GM18909 (cell line): ENCODE measurements around the gene RFTN2.
"Not testable (repeated sequence)": the region's sequence is repeated elsewhere in the genome, so short reads cannot be mapped to it uniquely, and the experiment has no call there.

Source experiments
- ATAC-seq: cut with Tn5 transposase; IDR thresholded peaks from one replicate; pipeline ENCODE4 v1.9.1; 2021; ENCODE audit warnings: mild to moderate bottlenecking; ENCODE audit not compliant: unreplicated experiment, poor library complexity

RFTN2 gene

DNA sequence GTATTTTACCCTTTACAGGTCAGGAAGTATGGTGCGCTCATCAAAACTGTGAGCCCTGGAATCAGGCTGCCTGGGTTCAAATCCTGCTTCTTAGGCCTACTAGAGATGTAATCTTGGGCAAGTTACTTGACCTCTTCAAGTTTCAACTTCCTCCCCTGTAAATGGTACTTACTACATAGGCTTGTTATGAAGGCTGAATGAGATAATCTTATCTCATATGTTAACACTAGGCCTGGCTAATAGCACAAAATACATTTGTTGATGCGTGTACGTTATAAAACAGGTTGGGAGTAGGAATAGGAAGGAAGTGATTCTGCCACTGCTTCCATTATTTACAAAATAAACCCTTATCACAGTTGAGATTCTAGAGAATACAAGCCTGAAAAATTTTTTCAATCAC, 1.7 kb upstream of the RFTN2 start:
- ATAC-seq: no peak

DNA sequence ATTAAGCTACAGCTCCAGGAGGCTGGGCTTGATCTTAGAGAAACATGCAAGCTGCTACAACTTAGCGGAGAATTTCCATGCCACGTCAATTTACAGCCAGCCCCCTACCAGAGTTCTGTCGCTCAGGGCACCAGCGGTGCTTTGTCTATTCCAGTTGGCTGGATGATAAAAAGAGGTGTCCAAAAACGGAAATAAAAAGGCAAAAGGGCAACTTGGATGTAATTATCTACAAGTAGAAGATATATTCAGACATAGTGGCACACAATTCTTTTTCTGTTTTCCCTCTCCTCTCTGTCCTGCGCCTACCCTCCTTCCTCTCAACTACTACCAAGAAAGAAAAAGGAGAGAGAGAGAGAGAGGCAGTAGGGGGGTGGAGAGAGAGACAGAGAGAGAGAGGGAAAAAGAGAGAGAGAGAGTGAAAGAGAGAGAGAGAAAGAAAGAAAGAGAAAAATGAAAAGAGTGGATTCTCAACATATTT, 363 bp upstream of the RFTN2 start:
- ATAC-seq: no peak

DNA sequence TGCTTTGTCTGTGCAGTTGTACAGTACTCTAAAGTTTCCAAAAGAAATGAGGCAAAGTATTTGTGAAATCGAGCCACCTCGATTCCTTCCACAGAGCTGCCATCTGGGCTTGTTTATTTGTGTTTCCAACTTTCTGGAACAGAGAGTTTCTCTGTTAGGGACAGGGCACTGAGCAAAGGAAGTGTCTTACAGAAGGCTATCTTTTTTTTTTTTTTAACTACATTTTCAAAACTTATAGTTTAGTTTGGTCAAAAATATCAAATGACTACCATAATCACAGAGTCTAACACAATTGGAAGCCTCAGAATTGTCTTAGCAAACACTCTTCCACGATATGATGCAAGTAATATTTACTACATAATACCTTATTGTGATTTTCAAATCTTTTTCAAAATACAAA, 796 bp downstream of the RFTN2 start:
- no peak for ATAC-seq

DNA sequence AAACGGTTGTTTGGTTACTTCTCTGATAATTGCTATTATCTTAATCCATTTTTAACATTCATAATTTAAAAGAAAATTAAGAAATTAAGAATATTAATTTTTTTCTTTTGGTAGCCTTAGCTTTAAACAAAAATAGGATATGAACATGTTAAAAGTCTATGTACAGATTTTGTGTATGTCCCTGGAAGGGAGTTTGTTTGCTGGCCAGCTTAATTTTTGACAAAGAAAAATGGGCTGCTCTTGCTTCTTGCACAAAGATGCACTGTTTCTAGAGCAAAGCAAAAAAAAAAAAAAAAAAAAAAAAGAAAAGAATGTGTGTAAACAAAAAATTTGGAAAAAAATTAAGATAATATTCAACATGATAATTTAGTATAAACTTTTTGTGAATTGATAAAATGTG, 1.3 kb downstream of the RFTN2 start:
- no peak for ATAC-seq

DNA sequence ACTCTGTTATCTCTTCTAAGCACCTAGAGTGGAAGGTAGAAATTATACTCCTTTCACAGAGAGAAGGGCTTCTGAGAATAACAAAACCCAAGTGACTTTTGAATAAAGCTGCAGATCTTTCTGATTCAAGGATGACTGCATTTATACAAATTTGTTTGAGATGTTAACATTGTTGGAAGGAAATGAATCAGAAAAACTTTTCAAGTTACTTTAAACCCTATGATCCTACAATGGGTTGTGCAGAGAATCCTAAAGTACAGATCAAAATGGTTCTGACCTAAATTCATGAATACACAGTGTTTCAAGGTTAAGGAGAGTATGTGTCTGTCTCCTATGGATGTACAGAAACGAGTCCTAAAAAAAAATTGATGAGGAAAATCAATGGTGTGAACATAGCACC, 1.8 kb downstream of the RFTN2 start:
- ATAC-seq: no peak

DNA sequence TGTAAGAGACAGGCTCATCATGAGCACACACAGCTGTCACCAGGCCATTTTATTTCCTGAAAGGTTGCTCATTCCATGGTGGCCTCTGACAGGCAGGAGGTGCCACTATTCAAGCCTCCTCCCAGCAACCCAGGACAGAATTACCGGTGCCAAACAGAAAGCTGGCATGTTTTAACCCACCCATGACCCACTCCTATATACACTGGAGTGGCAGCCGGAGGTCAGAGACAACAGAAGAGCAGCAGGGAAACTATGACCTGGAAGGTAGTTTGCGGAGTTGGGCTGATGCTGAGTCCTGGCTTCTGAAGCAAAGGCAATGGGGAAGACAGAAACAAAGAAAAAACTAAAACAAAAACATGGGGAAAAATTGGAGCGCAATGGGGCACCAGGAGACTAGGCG, 2.3 kb downstream of the RFTN2 start:
- no peak for ATAC-seq

DNA sequence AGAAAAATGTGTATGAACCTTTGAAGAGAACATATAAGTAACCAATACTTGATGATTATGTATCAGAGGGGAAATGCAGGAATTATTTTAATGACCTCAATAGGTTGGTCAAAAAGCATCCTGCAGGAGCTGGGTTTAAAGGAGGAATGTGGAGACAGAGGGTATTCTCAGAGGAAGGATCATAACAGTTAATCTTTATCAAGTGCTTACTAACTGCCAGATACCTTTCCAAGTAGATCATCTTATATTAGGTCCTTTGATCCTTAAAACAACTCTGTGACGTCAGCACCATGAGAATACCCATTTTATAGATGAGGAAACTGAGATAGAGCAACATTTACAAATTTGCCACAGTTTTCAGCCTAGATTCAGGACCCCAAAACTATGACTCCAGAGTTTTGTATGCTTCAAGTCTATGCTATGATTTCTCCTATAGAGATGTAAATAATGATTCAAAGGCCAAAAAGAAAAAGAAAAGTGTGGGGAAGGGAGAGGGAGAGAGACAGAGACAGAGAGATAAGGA, 3.0 kb downstream of the RFTN2 start:
- no peak for ATAC-seq

DNA sequence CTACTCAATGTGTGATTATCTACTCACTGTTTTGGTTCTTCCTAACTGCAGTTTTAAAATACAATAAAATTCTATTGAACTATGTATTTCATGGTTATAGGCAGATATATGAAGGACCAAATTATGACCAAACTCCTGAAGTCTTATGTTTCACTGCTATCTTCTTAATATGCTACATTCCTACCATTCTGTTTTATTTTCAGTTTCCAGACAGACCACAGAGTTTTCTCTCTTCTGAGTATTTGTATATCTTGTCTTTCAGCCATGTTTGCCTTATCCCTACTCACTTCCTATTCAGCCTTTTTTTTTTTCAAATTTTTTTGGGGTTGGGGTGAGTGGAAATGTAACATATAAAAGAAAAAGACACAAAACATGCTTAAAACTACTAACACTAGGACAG, 6.3 kb downstream of the RFTN2 start:
- no peak for ATAC-seq

DNA sequence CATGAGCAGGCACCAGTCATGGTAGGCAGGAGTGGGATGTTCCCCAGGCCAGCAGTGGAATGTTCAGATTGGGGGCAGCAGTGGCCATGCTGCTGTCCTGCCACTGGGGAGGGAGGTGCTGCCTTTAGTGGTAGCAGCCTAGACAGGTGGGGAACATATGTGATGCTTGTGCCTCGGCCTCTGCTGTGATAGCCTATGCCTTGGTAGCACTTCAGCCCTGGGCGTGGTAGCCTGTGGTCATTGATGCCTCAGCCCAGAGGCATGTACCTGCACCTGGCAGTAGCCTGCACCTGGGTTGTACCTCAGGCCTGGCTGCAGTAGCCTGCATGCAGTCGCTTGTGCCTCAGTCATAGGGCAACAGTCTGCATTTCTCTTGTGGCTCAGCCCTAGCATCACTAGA, 7.1 kb downstream of the RFTN2 start:
- ATAC-seq: no peak

DNA sequence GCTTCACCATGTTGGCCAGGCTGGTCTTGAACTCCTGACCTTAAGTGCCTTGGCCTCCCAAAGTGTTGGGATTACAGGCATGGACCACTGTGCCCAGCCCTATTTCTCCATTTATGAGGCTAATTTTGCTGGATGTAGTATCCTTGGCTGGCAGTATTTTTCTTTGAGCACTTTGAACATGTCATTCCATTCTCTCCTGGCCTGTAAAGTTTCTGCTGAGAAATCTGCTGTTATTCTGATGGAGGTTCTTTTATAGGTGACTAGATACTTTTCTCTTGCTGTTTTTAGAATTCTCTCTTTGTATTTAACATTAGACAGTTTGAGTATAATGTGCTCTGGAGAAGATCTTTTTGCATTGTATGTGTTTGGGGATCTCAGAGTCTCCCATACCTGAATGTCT, 9.1 kb downstream of the RFTN2 start:
- no peak for ATAC-seq

DNA sequence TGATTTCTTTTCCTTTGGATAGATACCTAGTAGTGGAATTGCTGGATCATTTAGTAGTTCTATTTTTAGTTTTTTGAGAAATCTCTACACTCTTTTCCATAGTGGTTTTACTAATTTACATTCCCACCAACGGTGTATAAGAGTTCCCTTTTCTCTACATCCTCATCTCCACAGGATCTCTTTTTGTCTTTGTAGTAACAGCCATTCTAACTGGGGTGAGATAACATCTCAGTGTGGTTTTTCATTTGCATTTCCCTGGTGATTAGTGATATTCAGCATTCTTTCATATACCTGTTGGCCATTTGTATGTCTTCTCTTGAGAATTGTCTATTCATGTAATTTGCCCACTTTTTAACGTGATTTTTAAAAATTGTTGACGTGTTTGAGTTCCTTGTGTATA, 13.8 kb downstream of the RFTN2 start:
- ATAC-seq: no peak

DNA sequence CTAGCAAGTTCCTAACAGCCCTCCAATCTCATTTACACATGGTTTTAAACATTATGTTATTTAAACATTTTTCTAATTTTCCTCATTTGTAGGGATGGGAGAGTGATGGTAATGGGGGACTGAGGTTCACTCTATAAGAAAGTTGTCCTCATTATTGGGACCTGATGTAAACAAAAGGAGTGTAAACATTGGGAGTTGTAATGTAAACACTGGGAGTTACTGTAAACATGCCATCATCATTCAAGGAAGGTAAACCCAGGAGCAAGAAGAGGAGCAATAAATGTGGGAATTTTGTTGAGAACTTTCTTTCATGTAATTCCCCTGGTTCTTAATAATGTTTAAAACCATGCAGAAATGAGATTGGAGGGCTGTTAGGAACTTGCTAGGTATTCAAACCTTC, 17.8 kb downstream of the RFTN2 start:
- ATAC-seq: no peak

DNA sequence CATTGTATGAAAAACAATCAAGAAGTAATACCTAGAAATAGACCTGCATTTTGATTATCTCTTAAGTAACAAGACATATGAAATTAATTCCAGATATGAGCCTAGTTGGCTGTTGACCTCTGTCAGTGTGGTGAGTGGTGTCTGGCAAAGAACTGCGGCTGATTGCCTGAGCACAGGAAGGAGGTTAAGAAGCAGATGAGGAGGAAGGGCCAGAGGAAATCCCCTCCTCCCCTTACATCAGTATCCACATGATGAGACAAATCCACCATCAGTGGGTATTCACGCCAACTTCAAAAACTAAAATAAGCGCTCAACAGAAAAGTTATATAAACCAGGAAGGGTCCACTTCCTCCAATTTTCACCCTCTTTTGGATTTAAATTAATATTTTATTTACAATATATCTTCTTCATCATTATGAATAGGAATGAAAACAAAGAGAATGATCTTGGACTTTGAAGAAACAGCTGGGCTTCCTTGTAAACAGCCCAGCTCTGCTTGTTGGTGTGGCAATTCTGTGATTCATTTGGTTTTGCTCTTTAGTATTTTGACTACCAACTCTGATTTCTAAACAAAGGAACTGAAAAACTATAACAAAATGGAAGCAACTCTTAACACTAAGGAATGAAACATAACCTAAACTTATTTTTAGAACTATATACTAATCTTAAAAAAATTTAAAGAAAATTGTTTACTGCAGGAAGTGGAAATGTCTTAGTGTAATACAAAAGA, 27.3 kb downstream of the RFTN2 start:
- peak; percentile 42 for ATAC-seq

DNA sequence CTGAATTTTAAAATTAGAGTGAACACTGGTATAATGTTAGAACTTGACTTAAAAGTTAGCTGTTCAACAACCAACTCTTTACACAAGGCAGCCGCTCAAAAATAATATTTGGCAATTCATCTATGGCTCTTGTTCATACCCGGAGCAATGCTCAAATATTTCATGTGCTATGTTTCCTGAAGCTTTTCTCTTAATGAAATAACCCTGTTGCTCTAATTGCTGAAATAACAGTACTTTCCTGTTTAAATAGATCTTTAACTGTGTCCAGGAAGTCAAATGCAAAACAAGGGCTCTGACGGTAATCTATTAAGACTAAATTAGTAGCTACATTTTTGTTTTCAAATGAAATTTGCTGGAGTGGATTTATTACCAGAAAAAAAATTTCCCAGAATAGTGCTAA, 33.7 kb downstream of the RFTN2 start:
- ATAC-seq: no peak

DNA sequence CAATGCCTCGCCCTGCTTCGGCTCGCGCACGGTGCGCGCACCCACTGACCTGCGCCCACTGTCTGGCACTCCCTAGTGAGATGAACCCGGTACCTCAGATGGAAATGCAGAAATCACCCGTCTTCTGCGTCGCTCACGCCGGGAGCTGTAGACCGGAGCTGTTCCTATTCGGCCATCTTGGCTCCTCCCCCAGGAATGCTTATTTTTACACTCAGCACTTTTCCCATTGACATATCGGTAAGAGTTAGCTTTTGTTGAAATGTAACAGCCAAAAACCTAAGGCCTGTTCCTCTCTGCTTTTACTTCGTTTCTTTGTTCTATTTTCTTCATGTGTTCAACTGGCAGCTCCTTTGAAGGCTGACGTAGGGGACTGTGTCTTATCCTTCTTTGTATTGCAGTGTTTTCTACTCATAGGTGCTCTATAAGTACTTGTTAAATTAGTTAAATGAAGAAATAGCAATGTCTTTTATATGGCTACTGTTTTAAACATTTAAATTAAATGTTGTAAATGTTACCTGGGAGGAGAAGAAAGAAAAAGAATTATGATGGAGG, 34.7 kb downstream of the RFTN2 start:
- ATAC-seq: not testable (repeated sequence)

DNA sequence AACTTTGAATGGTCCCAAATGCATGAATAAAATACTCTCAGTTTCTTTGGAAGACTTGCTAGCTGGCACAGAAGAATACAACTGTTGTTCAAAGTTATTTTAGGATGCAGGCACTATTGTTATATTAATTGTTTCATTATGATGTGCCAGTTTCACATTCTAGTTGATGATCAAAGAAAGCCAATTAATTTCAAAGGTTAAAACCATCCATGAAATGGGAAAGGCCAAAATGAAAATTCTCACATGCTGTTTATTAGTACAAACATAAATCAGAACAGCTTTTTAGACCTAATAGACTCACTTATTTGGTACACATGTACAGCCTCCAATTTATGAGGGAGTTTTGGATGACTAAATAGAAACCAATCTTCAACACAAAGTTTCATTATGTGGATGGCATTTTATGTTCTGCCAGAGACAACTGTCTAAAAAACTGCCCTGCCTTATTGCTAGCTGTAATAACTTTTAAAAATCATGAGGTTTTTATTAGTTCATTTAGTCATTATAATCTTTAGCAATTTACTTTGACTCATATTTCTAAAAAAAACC, 42.2 kb downstream of the RFTN2 start:
- no peak for ATAC-seq

DNA sequence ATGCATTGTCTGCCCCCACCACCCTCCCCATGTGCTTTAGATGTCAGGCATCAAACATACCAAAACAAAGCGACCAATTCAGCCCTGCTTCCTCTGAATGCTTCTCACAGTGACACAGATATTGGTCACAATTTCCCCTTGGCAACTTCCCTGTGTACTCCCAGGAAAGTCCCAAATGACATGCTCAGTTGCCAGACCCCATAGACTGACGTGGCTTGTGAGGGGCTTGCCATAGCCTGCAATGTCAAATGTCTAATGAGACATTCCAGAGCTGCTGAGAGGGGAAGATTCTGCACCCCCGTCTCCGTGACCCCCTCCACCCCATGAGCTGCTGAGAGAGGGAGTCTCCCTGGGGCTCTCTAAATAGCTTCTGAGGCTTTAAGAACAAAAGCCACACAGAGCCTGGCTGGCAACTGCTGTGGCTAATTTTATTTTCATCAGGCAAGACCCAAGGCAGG, 47.3 kb downstream of the RFTN2 start:
- peak; percentile 71 for ATAC-seq

DNA sequence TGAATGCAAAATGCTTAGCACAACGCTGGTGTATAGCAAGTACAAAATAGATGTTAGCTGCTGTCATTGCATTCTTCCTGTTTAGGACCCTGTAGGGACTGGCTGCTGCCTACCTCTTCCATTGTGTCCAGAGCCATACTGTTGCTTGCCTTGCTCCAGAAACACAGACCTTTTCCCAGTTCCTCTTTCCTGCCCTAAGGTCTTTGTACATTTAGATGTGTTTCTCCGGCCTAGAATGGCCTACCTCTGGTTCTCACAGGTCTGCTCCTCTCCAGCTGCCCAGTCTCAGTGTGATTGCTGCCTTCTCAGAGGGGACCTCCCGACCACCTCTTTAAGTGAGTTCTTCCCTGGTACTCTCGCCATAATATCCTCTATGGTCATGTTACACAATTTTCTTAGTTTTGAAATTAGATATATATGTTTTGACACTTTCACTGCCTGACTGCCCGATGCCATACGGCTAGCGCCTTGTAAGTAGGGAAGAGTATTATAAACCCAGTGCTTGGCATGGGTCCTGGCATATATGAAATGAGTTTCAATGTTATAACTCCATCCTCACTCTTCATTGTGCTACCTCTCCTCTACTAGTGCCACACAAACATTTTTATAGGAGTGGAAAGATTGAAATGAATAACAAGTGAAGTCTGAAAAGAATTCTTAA, 48.3 kb downstream of the RFTN2 start:
- no peak for ATAC-seq

DNA sequence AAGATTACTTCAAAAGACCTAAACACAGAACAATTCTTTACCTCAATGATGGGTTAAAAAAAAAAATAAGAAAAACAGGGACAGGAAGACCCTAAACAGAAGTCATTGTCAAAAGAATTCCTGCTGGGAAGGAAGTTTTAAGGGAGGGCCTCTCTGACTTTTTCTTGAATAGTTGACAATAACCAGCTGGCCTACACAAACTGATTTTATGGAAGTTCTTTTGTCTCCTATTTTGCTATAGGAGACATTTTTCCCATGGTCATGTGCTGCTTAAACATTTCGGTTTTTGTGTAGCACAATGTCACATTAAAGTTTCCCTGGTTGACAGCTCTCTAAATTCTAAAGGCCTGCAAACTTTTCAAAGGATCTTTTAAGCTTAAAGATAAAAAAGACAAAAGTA, 55.3 kb downstream of the RFTN2 start:
- no peak for ATAC-seq

DNA sequence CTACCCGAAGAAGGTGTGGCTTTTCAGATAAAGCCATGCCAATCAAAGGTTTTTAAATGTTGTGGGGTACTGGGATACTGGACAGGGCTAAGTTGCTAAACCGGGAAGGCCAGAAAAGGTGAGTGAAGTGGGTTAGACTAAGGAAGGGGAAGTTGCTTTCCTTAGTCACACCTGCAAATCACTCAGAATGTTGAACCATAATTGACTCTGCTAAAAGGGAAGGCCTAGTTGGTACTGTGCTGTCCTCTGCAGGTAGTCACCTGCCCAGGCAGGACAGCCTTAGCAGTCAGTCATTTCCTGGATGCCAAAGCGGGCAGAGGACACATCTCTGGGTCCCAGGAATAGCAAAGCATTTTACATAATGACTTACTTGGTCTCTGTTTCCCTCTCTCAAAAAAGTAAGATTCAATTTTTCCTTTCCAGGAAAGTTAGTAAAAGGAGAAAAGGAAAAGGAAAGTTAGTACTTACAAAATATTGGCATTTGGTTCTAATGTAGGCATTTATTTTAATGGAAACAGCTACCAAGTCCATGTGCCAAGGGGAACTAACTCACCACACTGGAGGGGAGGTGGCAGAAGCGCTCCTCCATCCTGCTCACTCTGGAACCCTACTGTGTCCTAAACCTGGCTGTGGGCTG, 60.3 kb downstream of the RFTN2 start:
- peak; percentile 56 for ATAC-seq

DNA sequence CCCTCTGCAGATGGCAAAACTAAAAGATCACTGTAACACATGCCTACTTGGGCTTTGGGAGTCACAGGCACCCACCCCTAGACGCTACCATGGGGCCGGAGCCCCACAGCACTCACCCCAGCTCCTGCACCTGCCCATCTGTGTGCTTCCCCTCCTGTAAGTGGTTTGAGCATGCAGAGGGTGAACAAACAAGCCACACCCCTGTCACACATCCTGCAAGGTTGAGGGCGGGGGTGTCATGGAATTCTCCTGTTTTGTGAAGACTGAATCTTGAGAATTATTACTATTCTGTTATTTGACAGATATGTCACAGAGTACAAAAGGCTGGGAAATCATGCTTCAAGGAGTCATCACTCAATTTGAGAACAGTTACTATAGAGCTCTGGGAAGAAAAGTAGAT, 60.9 kb downstream of the RFTN2 start:
- peak; percentile 20 for ATAC-seq
